Inferior parietal cortex (tissue), 1 donor: Measurements from ENCODE around the gene KRT3.

Experiments
- DNase-seq: peaks from one replicate; pipeline ENCODE4 v3.0.0-alpha.2; 2016; ENCODE audit errors: extremely low spot score

KRT3 gene

DNA sequence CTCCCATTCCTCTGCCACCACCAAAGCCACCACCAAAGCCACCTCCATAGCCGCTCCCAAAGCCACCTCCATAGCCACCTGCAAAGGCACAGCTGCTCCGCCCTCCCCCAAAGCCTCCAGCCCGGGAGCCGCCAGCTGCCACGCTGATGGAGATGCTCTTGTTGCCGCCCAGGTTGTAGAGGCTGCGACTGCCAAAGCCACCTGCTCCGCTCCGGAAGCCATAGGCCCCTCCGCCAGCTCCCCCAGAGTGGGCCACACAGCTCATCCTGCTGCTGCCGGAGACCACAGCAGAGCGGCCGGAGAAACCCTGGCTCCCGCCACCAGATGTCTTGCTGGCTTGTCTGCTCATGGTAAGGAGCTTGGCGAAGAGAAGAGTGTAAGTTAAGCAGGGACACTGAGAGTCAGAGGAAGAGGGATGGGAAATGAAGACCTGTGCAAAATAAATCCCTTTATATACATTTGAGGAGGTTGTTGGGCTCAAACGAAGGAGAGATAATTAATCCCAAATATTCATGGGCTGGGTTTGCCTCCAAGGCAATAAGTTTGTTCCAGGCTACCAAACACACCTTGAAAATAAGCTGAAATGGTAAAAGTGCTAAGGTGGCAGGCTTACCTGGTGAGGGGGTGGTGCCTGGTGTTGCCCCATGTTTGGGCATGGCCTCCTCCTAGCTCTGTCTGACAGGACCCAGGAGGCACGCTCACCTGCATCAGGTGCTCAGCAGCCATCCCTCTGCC lies at the start of gene KRT3:
Gene KRT3 (minus strand): TSS at position 424 of the 735 bp plus-strand sequence. CDS start 75 bp downstream, at position 349.
- DNase-seq, result no peak

DNA sequence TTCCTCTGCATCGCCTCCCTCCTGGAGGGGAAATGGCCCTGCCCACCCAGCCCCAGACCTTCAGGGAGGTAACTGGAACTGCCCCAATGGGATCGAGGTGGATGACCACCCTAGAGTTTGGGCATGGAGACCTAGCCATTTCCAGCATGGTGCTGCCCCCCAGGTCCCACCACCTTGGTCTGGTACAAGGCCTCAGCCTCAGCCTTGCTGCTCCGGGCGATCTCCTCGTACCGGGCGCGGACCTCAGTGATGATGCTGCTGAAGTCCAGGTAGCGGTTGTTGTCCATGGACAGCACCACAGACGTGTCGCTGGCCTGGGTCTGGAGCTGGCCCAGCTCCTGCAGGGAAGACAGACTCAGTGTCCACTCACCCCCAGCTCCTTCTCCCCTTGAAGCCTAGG lies 48.5 kb upstream of the KRT3 start:
- DNase-seq, result no peak

DNA sequence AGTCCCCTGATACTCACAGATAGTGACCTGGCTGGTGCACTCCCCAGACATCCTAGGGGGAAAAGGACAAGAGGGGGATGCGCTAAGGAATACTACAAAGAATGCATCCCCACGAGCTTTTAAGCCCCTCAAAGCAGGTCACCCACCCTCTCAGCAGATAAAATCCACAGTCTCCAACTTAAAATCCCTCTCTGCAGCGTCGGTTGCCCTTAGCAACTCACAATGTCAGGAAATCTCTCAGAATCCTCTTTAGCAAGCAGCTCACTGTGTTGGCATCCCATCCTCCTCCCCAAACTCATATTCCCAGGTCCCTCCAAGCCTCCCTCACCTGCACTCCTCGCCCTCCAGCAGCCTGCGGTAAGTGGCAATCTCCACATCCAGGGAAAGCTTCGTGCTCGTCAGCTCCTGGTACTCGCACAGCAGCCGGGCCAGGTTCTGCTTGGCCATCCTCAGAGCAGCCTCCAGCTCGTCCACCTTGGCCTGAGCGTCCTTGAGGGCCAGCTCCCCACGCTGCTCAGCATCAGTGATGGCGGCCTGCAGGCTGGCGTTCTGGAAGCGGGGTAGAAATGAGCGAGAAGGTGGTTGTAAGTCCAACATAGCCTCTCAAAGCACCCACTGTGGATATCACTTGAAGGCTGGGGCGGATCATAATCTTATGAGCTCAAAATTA lies 43.7 kb upstream of the KRT3 start:
- no peak for DNase-seq

DNA sequence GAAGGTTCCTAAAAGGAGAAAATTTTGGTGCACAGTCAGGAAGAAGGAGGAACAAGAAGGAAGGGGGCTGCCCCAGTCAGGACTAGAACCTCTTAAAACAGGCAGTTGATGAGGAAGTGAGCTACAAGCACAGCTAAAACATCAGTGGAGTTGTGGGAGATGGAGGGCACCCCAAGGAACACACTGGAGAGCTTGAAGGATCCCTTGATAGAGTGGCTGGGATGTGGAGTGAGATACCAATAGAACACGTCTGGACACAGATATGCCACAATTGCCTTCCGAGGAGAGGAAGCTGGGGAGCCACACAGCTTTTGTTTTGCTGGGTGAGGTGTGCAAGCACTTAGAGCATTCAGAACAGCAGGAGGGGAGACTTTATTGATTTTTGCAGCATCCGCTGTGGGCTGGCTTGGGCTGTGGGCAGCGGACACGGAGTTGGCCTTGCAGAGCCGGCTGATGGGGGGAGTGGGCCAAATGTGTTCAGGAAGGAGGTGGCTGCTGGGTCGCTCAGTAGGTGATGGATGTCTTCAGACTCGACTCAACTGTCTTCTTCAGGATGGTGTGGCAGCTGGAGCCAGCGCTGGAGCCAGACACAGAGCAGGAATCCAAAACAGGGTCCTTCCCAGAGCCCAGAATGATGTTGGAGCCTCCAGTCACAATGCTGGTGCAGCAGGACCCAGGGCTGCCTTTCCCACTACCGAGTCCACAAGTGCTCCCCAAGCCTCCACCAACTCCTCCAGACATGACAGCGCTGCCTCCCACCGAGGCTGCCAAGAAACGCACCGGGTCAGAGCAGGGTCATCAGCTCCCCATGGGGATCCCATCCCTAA lies 42.9 kb upstream of the KRT3 start:
- DNase-seq, result no peak

DNA sequence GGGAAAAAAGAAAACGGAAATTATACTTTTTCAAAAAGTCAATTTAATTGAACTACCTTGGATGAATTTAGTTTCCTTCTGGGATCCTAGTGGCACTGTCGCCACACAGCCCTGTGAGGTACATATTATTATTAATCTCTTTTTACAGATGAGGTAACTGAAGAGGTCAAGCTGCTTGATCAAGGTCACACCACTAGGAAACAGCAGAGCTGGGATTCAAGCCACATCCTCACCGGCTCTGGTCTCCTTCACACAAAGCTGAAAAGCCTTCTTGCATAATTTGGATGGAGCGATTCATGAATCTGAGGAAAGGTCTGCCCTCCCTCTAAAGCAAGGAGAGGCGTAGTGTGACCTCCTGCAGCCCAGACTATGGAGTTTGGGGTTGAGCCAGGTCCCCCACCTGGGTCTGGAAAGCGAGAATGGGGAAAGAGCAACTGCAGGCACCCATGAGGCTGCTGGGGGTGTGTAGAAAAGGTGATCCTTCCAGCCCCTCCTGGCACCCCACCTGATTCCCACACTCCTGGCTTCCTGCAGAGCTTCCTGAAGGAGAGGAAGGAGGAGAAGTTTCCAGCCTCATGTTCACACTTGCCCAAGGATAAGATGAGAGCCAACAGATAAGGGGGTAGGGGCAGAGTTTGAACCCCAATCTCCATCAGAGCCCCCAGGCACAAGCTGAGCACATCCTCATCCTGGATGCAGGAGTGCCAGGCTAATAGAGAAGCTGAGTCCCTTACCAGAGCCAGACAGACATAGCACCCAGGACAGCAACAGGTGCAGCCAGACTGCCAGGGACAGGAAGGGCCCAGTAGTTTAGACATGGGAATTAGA lies 42.1 kb upstream of the KRT3 start:
- DNase-seq, result no peak

DNA sequence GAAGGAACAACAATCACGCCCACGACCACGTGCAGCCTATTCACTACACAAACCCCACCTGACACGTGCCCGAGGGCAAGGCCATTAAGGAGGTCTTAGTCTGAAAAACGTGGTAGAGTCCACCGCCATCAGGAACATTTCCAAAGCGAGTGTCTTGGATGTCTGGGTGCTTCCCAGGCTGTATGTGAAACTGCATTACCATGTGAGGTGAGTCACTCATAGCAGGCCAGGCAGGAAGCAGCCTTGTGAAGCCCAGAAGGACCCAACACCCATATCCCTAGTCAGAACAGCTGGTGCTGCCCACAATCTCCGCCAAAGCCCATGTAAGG lies 41.5 kb upstream of the KRT3 start:
- DNase-seq, result no peak

DNA sequence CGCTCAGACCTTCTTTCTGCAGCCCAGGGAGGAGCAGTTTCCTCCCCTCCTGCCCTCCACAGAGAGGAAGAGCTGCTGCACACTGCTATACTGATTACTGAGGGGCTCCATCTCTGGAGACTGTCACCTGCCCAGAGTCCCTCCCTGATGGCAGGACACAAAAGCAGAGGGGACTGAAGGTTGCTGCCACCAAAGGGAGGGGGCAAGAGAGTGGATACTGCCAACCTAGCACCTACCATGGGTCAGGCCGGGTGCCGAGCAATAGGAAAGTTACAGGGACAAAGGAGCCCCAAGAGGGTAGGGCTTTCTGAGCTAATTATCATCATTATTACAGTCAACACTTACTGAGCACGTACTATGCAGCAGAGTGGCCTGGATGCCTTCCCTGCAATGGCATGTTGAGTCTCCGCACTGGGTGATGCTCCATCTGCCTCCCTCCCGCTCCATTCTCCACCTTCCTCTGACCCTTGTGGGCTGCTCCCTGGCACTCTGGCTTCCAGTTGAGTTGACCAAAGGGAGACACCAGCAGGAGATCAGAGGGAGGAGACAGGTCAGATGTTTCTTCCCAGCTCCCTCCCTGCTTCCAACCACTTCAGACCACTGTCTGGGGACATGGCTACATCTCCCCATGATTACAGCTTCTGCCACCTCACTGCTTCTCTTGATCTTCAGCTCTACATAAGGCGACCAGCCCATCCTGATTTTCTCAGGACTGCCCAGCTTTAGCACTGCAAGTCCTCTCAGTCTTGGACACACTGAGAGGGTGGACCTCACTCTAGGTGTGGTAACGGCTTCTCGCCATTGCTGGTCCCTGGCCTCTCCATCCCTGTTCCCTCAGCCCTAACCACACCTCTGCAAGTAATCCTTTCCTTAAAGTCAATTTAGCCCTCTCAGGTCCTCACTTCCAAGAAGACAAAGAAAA lies 40.8 kb upstream of the KRT3 start:
- DNase-seq, result no peak

DNA sequence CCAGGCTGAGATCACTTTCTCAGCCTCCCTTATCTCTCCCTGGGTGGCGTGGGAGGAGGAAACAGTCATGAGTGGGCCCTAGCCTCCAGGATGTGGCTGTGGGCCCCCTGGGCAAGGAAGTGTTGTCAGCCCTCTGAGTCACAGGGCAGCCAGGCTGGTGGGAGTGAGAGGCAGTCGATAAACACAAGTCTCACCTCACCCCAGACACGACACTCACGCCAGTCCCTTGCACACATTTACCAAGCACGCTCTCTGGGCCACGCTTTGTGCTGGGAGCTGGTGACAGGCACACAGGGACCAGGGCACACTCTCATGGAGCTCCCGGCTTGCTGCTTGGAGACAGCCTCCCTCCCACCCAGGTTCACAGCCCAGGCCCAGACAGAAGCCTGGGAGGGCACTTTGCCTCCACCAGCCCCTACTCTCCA lies 40.1 kb upstream of the KRT3 start:
- no peak for DNase-seq

DNA sequence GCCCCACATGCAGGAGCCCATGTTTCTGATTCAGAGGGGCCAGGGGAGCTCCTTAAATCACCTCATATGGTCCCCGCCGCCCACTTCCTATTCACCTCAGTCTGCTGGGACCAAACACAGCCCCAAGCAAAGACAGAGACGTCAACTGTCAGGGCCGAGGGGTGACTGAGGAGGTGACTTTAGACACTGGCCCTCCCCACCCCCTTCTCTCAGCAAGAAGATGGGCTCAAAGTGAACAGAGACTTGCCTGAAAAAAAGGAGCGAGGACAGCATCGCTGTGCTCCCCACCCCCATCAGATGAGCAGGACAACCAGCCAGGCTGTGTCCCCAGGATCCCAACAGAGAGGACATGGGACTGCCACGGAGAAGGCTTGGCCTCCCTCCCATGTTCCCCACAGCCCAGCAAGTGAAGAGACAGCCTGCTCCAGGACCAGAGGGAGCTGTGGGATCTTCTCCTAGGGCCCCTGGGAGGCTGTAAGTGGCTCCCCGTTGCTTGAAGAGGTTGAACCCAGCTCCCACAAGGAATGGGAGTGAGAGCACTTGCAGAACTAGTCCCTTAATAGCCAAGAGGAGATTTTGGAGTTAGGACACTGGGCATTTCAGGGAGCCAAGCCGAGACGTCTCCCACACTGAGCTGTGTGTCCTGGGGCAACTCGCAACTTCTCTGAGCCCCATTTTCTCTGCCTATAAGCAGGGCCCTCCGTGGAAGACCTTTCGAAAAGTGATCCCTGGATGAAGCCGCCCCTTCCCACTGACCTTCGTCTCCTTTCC lies 39.5 kb upstream of the KRT3 start:
- no peak for DNase-seq

DNA sequence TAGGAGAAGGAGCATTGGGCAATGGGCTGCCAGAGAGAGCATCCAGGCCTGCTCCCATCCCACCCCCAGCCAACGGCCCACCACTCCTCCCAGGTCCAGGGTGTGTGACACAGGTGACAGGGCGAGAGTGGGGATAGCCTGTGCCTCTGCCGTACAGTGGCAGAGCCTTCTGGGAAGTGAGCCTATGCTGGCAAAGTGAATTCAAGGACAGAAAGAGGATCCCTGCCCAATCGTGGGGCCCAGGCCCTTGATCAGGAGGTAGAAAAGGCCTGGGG lies 38.7 kb upstream of the KRT3 start:
- no peak for DNase-seq

DNA sequence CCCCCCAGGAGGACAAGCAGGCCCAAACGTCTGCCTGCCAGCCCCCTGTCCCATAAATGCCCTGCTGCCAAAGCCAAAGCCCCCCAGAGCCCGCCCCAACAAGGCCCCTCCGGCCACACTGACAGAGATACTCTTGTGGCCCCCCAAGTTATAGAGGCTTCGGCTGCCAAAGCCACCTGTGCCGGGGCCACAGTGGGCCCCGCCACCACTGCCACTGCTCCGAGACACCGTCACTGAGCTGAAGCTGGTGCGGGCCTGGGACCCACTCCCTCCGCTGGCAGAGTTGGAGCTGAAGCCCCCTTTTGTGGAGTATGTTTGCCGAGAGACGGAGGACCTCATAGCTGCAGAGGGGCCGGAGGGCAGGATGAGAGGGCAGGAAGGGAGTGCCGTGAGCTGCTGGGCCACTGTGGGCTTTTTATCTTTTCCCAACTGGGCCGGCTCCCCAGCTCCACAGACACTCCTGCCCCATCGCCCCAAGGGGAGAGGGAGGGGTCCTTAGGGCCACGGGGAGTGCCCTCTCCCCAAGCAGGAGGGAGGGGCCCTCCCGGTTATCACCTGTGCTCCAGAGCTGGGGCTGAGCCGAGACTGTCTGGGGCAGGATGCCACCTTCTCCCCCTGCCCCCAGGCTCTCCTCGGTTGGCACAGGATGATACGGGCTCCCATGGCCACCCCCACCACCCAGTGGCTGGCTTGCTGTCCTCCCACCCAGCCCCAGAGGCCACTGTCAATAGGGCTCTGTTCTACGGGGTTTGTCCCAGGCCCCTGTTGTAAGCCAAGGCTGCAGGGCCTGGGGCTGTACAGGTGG lies 38.2 kb upstream of the KRT3 start, which contains the start of gene KRT79:
Gene KRT79 (minus strand): TSS at position 390 of the 805 bp plus-strand sequence. CDS start 51 bp downstream, at position 339.
- no peak for DNase-seq

DNA sequence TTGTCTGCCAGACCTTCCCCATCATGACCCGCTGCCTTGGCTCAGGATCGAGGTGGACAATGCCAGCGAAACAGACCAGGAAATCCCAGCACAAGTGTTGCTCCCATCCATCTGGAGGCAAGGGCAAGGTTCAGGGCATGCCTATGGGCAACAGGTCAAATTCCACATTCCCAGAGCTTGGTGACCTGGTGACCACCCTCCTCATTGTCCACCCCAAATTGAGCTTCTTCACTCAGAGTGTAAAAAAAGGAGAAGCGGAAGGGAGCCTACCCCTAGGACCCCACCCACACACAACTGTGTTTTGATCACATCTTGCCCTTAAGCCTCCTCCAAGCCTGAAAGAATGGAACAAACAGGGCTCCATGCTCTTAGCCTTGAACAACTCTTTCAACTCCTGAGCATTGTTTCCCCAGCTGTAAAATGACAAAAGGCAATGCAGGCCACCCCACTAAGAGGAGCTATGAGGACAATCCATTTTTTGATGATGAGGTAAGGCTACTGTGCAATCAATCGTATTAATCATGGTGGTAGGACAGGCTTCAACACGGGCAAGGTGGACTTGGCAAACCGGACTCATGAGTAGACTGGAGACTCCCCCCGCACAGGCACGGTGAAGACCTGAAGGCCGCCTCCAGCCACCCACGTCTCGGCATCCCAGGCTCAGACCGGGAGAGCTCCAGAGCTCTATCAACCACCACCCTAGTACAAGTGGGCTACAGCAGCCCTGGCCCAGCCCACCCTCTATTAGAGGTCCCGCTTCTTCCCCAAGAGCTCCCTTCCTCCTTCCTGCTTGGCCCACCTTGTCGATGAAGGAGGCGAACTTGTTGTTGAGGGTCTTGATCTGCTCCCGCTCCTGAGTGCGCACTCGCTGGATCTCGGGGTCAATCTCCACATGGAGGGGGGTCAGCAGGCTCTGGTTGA lies 37.3 kb upstream of the KRT3 start:
- DNase-seq, result no peak

DNA sequence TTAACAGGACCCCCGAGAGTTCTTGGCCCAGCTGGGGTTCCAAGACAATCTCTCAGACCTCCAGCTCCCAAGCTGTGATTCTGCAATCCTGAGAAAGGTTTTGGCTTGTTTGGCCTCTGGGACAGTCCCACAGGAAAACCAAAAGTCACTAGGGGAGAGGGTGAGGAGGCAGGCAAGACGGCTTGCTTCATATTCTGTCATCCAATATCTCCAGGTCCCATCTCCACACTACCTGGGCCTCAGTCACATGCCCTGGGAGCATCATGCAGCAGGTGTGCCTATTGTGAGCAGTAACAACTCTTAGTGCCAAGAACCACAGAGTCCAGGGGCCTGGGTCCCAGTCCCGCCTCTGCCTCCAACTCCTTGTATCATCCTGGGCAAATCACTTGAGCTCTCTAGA lies 36.5 kb upstream of the KRT3 start:
- DNase-seq, result no peak

DNA sequence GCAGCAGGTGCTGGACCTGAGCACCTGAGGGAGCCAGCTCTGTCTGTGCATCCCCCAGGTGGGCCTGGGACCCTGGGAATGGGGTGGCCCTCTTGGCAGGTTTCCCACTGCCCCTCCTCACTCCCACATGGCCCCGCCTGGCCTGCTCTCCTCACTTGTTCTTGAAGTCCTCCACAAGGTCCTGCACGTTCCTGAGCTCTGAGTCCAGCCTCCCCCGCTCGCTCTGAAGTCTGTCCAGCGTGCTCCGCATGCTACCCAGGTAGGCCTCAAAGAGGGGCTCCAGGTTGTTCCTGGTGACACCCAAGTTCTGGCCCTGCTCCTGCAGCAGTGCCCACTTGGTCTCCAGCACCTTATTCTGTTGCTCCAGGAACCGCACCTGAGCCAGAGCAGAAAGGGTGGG lies 35.3 kb upstream of the KRT3 start:
- no peak for DNase-seq

DNA sequence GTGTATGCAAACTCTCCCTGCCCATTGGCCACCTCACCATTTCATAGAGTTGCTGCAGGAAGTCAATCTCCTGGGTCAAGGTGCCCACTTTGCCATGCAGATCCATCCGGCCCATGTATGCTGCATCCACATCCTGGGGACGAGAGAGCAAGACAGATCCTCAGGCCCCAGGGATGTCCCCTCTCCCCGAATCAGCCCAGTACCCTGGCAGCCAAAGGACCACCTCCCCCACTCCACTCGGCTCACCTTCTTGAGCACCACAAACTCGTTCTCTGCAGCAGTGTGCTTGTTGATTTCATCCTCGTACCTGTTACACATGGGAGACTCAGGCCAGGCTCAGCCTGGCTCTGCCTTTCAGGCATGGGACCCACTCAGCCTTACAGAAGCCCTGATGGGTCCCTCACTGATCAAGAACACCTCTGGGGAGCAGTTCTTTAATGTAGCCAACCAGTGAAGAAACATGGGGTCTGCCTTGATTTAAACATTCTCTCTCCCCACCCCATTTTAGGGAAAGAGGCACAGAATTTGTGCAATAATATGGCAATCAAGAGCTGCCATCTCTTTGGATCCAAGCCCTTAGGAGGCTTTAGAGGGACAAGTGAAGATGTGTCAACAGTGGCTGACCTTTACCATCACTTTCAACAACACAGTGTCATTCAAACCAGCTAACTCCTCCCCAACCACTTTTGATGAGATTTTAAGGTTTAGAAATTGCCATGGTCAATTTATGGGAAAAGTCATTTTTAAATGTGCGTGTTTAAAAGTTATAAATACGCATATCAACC lies 34.3 kb upstream of the KRT3 start:
- DNase-seq, result no peak

DNA sequence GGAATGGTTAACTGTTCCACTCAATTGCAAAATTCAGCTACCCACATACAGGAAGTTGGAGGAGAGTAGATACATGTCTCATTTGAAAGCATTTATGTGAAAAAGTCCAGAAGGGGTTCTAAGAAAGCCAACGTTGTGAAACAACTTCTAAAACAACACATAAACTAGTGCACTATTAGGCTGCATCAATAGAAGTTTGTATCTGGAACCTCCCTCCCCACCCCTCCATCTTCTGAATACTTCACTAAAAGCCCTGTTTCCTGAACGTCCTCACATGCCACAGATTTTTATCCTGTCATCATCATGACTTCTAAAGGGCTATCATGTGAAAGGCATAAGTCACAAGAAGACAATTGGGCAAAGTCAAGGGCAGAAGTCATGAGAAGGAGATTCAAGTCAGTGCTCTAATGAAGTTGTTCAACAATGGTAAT lies 32.7 kb upstream of the KRT3 start:
- no peak for DNase-seq

DNA sequence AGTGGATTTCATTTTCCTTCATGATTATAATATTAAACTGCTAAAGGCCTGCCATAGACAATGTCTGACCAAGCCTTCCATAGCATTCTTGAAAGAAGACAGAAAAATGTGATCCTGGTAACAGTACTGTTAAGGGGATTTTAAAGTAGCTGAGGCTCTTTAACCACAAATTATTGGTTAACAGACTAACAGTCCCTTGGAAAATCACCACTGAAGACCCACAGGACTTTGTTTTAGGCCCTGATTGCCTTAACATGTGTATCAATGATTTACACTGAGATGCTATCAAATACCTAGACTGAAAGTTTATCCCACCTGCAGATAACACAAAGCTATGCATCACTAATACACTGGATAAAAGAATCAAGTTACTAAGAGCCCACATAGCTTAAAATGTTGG lies 32.2 kb upstream of the KRT3 start:
- DNase-seq, result no peak
